ENCODE measurements around the gene PTCD1.
A peak's percentile ranks its signal among the peaks of the same experiment; 100 is the strongest.

Gene PTCD1

GRCh38 chr7:99408379-99409191, 30.0 kb downstream of the PTCD1 start, which contains the start of the genes BUD31 and PDAP1:
Gene BUD31, plus strand, starts transcription at chr7:99408969. Its CDS starts 2,124 bp downstream, at chr7:99411093.
Gene PDAP1, minus strand, starts transcription at chr7:99408597. Its CDS starts 49 bp downstream, at chr7:99408548.
- peak; percentile 84 for DNase-seq (ENCODE audit: low read depth)

- DNase-seq (ENCODE audit: low read depth): peak; percentile 33
Observed at GRCh38 chr7:99407872-99408378, 30.7 kb downstream of the PTCD1 start.

- DNase-seq (ENCODE audit: low read depth): no peak
Observed at GRCh38 chr7:99406557-99406956, 32.0 kb downstream of the PTCD1 start.

- no peak for DNase-seq (ENCODE audit: low read depth)
Observed at GRCh38 chr7:99404977-99405320, 33.6 kb downstream of the PTCD1 start.

GRCh38 chr7:99404235-99404976, 34.2 kb downstream of the PTCD1 start:
- DNase-seq (ENCODE audit: low read depth): no peak

GRCh38 chr7:99403764-99404163, 34.8 kb downstream of the PTCD1 start:
- DNase-seq (ENCODE audit: low read depth): no peak

GRCh38 chr7:99402854-99403253, 35.7 kb downstream of the PTCD1 start:
- DNase-seq (ENCODE audit: low read depth): no peak

GRCh38 chr7:99399597-99399996, 39.0 kb downstream of the PTCD1 start:
- DNase-seq (ENCODE audit: low read depth): no peak

- no peak for DNase-seq (ENCODE audit: low read depth)
Observed at GRCh38 chr7:99398891-99399445, 39.6 kb downstream of the PTCD1 start.

- DNase-seq (ENCODE audit: low read depth): no peak
Observed at GRCh38 chr7:99397297-99397983, 41.2 kb downstream of the PTCD1 start.

- no peak for DNase-seq (ENCODE audit: low read depth)
Observed at GRCh38 chr7:99396418-99397296, 41.9 kb downstream of the PTCD1 start.

- DNase-seq (ENCODE audit: low read depth): no peak
Observed at GRCh38 chr7:99395616-99396327, 42.8 kb downstream of the PTCD1 start.

GRCh38 chr7:99394188-99394502, 44.5 kb downstream of the PTCD1 start:
- no peak for DNase-seq (ENCODE audit: low read depth)

- no peak for DNase-seq (ENCODE audit: low read depth)
Observed at GRCh38 chr7:99393355-99394187, 45.0 kb downstream of the PTCD1 start.

GRCh38 chr7:99392659-99393354, 45.8 kb downstream of the PTCD1 start:
- no peak for DNase-seq (ENCODE audit: low read depth)

- DNase-seq (ENCODE audit: low read depth): no peak
Observed at GRCh38 chr7:99392046-99392445, 46.6 kb downstream of the PTCD1 start.

- DNase-seq (ENCODE audit: low read depth): no peak
Observed at GRCh38 chr7:99390941-99391602, 47.5 kb downstream of the PTCD1 start.

GRCh38 chr7:99389772-99390171, 48.8 kb downstream of the PTCD1 start:
- DNase-seq (ENCODE audit: low read depth): no peak

- no peak for DNase-seq (ENCODE audit: low read depth)
Observed at GRCh38 chr7:99387912-99388311, 50.7 kb downstream of the PTCD1 start.
